ENCODE results near the gene WFDC9.

Gene WFDC9

DNA sequence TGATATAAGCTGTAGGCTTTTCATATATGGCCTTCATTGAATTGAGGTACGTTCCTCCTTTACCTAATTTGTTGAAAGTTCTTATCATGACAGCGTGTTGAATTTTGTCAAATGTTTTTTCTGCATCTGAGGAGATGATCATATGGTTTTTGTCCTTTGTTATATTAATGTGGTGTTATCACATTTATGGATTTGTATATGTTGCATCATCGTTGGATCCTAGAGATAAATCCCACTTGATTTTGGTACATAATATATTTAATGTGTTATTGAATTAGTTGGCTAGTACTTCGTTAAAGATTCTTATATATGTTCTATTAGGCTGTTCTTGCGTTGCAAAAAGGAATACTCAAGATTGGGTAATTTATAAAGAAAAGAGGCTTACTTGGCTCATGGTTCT, 8.6 kb upstream of the WFDC9 start:
- Histone ChIP-seq H3K4me1 (ENCODE audit: control insufficient read depth, insufficient read depth, low read length, poor library complexity, severe bottlenecking) (no peaks in the 10 kb centered on the region), H3K36me3 (ENCODE audit: control insufficient read depth, insufficient read depth, low read length) (no peaks in the 10 kb centered on the region), H3K27ac (ENCODE audit: low read depth, low read length, severe bottlenecking) (no peak overlapping the region), H3K4me3 (ENCODE audit: extremely low read depth, insufficient read depth, low read length, poor library complexity, severe bottlenecking) (no peak overlapping the region), H3K9me3 (ENCODE audit: control insufficient read depth, low read length) (no peaks in the 10 kb centered on the region)
- 100% methylated on average over 1 to 4 of the region's 5 CpGs for WGBS, 2 experiments (ENCODE audit: insufficient coverage in 2 of 2)

DNA sequence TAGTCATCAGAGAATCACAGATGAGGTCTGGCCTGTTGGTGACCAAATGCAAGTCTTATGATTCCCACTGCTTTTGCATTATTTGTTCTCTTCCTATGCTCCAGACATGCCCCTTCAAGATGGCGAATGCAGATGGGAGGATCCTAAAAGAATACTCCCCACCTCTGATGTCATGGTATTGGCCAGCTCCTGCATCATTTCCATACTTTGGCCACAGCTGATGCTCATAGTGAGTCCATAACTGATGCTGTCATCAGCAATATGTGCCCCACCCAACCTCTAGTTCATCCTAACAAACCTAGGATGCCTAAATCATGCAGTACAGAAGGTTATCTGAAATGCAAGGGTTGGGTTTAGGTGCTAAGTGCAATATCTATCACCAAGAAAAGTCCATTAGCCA, 5.4 kb upstream of the WFDC9 start:
- Histone ChIP-seq H3K4me3 (ENCODE audit: extremely low read depth, insufficient read depth, low read length, poor library complexity, severe bottlenecking) (no peak overlapping the region), H3K9me3 (ENCODE audit: control insufficient read depth, low read length) (no peaks in the 10 kb centered on the region), H3K36me3 (ENCODE audit: control insufficient read depth, insufficient read depth, low read length) (no peaks in the 10 kb centered on the region), H3K27ac (ENCODE audit: low read depth, low read length, severe bottlenecking) (no peak overlapping the region), H3K4me1 (ENCODE audit: control insufficient read depth, insufficient read depth, low read length, poor library complexity, severe bottlenecking) (no peaks in the 10 kb centered on the region)
- 77 to 88% methylated on average over 1 of the region's 1 CpG for WGBS, 2 experiments (ENCODE audit: insufficient coverage in 2 of 2)

DNA sequence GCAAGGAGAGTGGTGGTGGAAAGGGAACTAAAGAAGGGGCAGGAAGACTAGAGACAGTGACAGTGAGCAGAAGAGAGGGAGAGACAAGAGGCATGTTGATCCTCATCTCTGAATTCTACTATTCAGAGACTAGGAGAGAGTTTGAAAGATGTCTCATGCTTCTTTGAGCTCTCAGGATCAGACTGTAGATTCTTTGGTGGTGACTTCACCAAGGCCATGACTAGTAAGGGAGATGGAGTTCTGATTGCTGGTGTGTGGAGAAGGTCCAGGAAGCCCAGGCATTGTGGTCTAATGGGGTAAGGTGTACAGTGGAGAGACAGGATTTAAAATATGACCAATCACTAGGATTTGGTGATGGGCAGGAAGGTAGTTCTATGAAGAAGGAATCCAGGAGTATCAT, 713 bp downstream of the WFDC9 start:
- Histone ChIP-seq H3K9me3 (ENCODE audit: control insufficient read depth, low read length) (no peaks in the 10 kb centered on the region), H3K4me1 (ENCODE audit: control insufficient read depth, insufficient read depth, low read length, poor library complexity, severe bottlenecking) (peaks cover 3% of the 10 kb centered on the region), H3K27ac (ENCODE audit: low read depth, low read length, severe bottlenecking) (no peak overlapping the region), H3K4me3 (ENCODE audit: extremely low read depth, insufficient read depth, low read length, poor library complexity, severe bottlenecking) (no peak overlapping the region), H3K36me3 (ENCODE audit: control insufficient read depth, insufficient read depth, low read length) (no peaks in the 10 kb centered on the region)

DNA sequence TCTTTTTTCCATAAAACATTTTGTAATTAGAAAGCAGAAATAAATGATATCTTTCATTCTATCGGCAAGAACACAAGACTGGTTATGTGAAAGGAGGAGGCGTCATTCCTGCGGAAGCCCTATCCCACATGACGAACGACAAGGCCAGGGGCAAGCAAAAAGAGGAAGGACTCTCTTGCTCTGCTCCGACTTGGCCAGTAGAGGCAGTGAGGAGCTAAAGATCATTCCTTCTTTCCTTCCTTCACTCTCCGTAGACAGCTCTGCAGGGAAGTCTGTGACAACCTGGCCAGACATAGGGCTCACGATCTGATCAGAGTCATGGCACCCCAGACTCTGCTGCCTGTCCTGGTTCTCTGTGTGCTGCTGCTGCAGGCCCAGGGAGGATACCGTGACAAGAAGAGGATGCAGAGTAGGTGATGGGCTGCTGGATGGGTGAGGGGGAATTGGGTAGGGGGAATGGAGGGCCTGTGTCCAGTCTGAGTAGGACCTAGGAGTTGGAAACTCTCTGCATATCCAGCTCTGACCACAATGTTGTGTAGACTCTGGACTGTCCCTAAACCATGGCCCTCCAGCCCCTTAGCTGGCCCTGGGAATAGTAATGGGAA, 1.5 kb downstream of the WFDC9 start, which contains the start of gene WFDC10A:
WFDC10A (plus strand) TSS at position 244 of the 605 bp plus-strand sequence; CDS start at position 319, 75 bp downstream.
- Histone ChIP-seq H3K27ac (ENCODE audit: low read depth, low read length, severe bottlenecking) (no peak within 1 kb of the TSS), H3K36me3 (ENCODE audit: control insufficient read depth, insufficient read depth, low read length) (no peaks in the 10 kb centered on the region), H3K9me3 (ENCODE audit: control insufficient read depth, low read length) (no peaks in the 10 kb centered on the region), H3K4me1 (ENCODE audit: control insufficient read depth, insufficient read depth, low read length, poor library complexity, severe bottlenecking) (peaks cover 3% of the 10 kb centered on the region), H3K4me3 (ENCODE audit: extremely low read depth, insufficient read depth, low read length, poor library complexity, severe bottlenecking) (no peak within 1 kb of the TSS)
- WGBS, 2 experiments (ENCODE audit: insufficient coverage in 2 of 2), result 11 to 20% methylated on average over 3 to 5 of the region's 9 CpGs

DNA sequence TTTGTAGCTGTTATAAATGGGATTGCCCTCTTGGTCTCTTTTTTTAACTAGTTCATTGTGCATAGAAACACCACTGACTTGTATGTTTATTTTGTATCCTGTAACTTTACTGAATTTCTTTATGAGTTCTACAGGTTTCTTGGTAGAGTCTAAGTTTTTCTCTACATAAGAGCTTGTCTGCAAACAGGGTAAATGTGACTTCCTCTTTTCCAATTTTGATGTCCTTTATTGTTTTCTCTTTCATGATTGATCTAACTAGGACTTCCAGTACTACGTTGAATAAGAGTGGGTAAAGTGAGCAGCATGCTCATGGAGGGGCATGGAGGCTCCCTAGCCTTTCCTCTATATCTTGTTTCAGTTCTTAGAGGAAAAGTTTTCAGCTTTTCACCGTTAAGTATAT, 4.5 kb downstream of the WFDC9 start:
- H3K36me3 ChIP-seq (ENCODE audit: control insufficient read depth, insufficient read depth, low read length), result no peaks in the 10 kb centered on the region
- peaks cover 3% of the 10 kb centered on the region for H3K4me1 ChIP-seq (ENCODE audit: control insufficient read depth, insufficient read depth, low read length, poor library complexity, severe bottlenecking)
- H3K4me3 ChIP-seq (ENCODE audit: extremely low read depth, insufficient read depth, low read length, poor library complexity, severe bottlenecking), result no peak overlapping the region
- no peak overlapping the region for H3K27ac ChIP-seq (ENCODE audit: low read depth, low read length, severe bottlenecking)
- H3K9me3 ChIP-seq (ENCODE audit: control insufficient read depth, low read length), result no peaks in the 10 kb centered on the region
- no CpG with 5 or more reads among the region's 2 CpGs for WGBS, 2 experiments (ENCODE audit: insufficient coverage in 2 of 2)

DNA sequence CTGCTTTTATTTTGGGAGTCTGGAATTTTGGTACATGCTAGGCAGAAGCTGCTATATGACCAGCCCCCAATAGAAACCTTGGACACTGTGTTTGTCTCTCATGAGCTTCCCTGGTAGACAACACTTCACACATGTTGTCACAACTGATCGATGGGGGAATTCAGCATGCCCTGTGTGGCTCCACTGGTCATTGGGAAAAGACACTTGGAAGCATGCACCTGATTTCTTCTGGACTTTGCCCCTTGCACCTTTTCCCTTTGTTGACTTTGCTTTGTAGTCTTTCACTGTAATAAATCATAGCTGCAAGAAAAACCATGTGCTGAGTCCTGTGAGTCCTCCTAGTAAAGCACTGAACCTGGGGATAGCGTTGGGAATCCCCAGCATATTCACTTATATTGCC, 9.5 kb downstream of the WFDC9 start:
- Histone ChIP-seq H3K4me1 (ENCODE audit: control insufficient read depth, insufficient read depth, low read length, poor library complexity, severe bottlenecking) (no peaks in the 10 kb centered on the region), H3K9me3 (ENCODE audit: control insufficient read depth, low read length) (no peaks in the 10 kb centered on the region), H3K27ac (ENCODE audit: low read depth, low read length, severe bottlenecking) (no peak overlapping the region), H3K4me3 (ENCODE audit: extremely low read depth, insufficient read depth, low read length, poor library complexity, severe bottlenecking) (no peak overlapping the region), H3K36me3 (ENCODE audit: control insufficient read depth, insufficient read depth, low read length) (no peaks in the 10 kb centered on the region)
- 82 to 86% methylated on average over 1 of the region's 2 CpGs for WGBS, 2 experiments (ENCODE audit: insufficient coverage in 2 of 2)

DNA sequence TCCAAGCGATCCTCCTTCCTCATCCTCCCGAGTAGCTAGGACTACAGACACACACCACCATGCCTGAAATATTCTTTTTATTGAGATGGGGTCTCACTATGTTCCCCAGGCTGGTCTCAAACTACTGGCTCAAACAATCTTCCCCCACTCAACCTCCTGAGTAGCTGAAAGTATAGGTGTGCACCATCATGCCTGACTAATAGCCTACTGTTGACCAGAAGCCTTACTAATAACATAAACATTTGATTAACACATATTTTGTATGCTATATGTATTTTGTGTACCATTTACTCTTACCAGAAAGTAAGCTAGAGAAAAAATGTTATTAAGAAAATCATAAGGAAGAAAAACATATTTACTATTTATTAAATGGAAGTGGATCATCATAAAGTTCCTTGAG, 13.5 kb downstream of the WFDC9 start:
- 100% methylated on average over 1 of the region's 2 CpGs; no CpG with 5 or more reads in 1 of the 2 experiments for WGBS, 2 experiments (ENCODE audit: insufficient coverage in 2 of 2)
- H3K4me1 ChIP-seq (ENCODE audit: control insufficient read depth, insufficient read depth, low read length, poor library complexity, severe bottlenecking), result no peaks in the 10 kb centered on the region
- H3K4me3 ChIP-seq (ENCODE audit: extremely low read depth, insufficient read depth, low read length, poor library complexity, severe bottlenecking), result no peak overlapping the region
- H3K36me3 ChIP-seq (ENCODE audit: control insufficient read depth, insufficient read depth, low read length), result no peaks in the 10 kb centered on the region
- no peaks in the 10 kb centered on the region for H3K9me3 ChIP-seq (ENCODE audit: control insufficient read depth, low read length)
- H3K27ac ChIP-seq (ENCODE audit: low read depth, low read length, severe bottlenecking), result no peak overlapping the region

DNA sequence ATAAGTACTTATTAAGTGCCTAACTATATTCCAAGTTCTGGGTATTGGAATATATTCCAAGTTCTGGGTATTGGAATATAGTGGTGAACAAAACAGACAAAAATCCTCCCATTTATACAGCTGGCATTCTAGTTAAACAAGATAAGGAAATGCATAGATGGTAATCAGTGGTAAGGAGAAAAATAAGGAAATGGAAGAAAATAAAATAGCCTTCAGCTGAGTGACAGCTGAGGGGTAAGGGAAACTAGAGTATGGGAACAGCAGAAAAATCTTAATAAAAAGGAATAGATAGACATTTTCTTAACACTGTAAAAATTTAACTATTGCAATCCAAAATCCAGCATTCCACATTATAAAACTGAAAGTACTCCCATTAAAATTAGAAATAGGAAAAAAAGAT, 18.8 kb downstream of the WFDC9 start:
- no peak overlapping the region for H3K4me3 ChIP-seq (ENCODE audit: extremely low read depth, insufficient read depth, low read length, poor library complexity, severe bottlenecking)
- H3K36me3 ChIP-seq (ENCODE audit: control insufficient read depth, insufficient read depth, low read length), result no peaks in the 10 kb centered on the region
- H3K27ac ChIP-seq (ENCODE audit: low read depth, low read length, severe bottlenecking), result no peak overlapping the region
- peaks cover 4% of the 10 kb centered on the region for H3K9me3 ChIP-seq (ENCODE audit: control insufficient read depth, low read length)
- no peaks in the 10 kb centered on the region for H3K4me1 ChIP-seq (ENCODE audit: control insufficient read depth, insufficient read depth, low read length, poor library complexity, severe bottlenecking)

DNA sequence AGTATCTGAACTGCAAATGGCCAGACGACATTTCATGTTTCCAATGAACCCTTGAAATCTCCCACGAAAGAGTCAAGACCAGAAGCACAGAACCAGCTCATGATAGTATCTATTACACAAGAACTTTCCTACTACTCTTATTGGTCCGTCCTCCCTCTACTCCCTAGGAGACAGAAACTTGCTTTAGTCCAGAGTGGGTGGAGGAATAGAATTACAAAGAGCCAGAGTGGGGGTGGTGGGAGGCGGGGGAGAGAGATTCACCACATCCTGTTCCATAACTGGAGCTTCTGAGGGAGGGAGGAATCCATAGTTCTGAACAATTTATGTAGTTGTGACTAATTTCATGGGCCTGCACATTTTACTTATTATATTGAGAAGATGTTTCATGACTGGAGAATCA, 20.0 kb downstream of the WFDC9 start:
- WGBS, 2 experiments (ENCODE audit: insufficient coverage in 2 of 2), result 80 to 100% methylated on average over 1 to 2 of the region's 4 CpGs
- no peaks in the 10 kb centered on the region for H3K4me1 ChIP-seq (ENCODE audit: control insufficient read depth, insufficient read depth, low read length, poor library complexity, severe bottlenecking)
- H3K27ac ChIP-seq (ENCODE audit: low read depth, low read length, severe bottlenecking), result no peak overlapping the region
- H3K4me3 ChIP-seq (ENCODE audit: extremely low read depth, insufficient read depth, low read length, poor library complexity, severe bottlenecking), result no peak overlapping the region
- H3K9me3 ChIP-seq (ENCODE audit: control insufficient read depth, low read length), result peaks cover 13% of the 10 kb centered on the region
- H3K36me3 ChIP-seq (ENCODE audit: control insufficient read depth, insufficient read depth, low read length), result no peaks in the 10 kb centered on the region

DNA sequence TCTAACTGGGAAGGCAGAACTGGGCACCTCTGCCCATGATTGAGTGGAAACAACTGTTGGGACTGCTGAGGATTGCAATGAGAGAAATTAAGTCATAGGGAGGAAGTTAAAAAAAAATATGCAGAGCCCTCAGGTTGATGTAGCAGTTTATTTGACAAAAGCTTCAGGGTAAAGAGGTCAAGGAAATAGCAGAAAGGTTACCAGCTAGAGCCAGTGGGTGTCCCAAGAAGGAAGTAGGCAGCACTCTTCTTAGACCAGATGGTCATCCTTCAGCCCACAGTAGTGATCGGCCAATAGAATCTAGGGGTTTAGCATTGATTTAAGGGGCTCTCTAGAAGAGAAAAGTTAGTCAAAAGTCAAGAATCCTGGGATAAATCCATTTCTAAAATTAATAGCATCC, 23.3 kb downstream of the WFDC9 start:
- no CpG with 5 or more reads among the region's 1 CpG for WGBS, 2 experiments (ENCODE audit: insufficient coverage in 2 of 2)
- Histone ChIP-seq H3K9me3 (ENCODE audit: control insufficient read depth, low read length) (peaks cover 13% of the 10 kb centered on the region), H3K4me3 (ENCODE audit: extremely low read depth, insufficient read depth, low read length, poor library complexity, severe bottlenecking) (no peak overlapping the region), H3K36me3 (ENCODE audit: control insufficient read depth, insufficient read depth, low read length) (no peaks in the 10 kb centered on the region), H3K27ac (ENCODE audit: low read depth, low read length, severe bottlenecking) (no peak overlapping the region), H3K4me1 (ENCODE audit: control insufficient read depth, insufficient read depth, low read length, poor library complexity, severe bottlenecking) (no peaks in the 10 kb centered on the region)

DNA sequence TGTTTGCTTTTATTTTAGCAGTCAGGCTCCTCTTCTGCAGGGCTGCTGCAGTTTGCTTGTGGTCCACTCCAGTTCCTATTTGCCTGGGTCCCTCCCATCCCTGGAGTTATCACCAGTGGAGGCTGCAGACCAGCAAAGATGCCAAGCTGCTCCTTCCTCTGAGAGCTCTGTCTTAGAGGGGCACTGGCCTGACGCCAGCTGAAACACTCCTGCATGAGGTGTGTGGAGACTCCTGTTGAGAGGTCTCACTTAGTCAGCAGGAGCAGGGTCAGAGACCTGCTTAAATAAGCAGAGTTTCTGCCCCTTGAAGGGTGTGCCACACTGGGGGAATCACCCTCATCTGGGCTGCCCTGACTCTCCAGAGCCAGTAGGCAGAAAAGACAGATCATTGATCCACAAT, 35.8 kb downstream of the WFDC9 start:
- H3K36me3 ChIP-seq (ENCODE audit: control insufficient read depth, insufficient read depth, low read length), result no peaks in the 10 kb centered on the region
- H3K9me3 ChIP-seq (ENCODE audit: control insufficient read depth, low read length), result no peaks in the 10 kb centered on the region
- no peak overlapping the region for H3K4me3 ChIP-seq (ENCODE audit: extremely low read depth, insufficient read depth, low read length, poor library complexity, severe bottlenecking)
- WGBS, 2 experiments (ENCODE audit: insufficient coverage in 2 of 2), result 29 to 44% methylated on average over 1 of the region's 1 CpG
- no peak overlapping the region for H3K27ac ChIP-seq (ENCODE audit: low read depth, low read length, severe bottlenecking)
- H3K4me1 ChIP-seq (ENCODE audit: control insufficient read depth, insufficient read depth, low read length, poor library complexity, severe bottlenecking), result no peaks in the 10 kb centered on the region

All from mesodermal cell (in vitro differentiated cells).